ENCODE measurements around the gene CALML6.

The CALML6 gene

GRCh38 chr1:1959459-1959839 lies 44.4 kb downstream of the CALML6 start:
- no peaks in the 10 kb centered on the region for H4K20me1 ChIP-seq (ENCODE audit: low read depth, low read length)
- peaks cover 6% of the 10 kb centered on the region; the same call in 1 of the 2 replicates for H3K9me3 ChIP-seq (ENCODE audit: insufficient read depth, low read length)
- no peaks in the 10 kb centered on the region for H3K9me2 ChIP-seq (replicated peaks; ENCODE audit: insufficient read depth, low read length)
- H3K79me2 ChIP-seq (ENCODE audit: insufficient read depth, low read length), result no peaks in the 10 kb centered on the region
- no peak overlapping the region for H3K4me3 ChIP-seq (ENCODE audit: insufficient read depth, low read length, poor library complexity, severe bottlenecking)
- no peak overlapping the region for H3K4me2 ChIP-seq (ENCODE audit: low read depth, low read length, poor library complexity, severe bottlenecking)
- TF ChIP-seq CTCF (IDR thresholded peaks at IDR 0.05; ENCODE audit: insufficient read depth, low read length, poor library complexity, severe bottlenecking), result no peak
- TF ChIP-seq EZH2phosphoT487 (conservative IDR thresholded peaks at IDR 0.05; ENCODE audit: low read length), result no peak
- H3K9ac ChIP-seq (ENCODE audit: low read length), result no peak overlapping the region
- H3F3A ChIP-seq (ENCODE audit: insufficient read depth), result no peaks in the 10 kb centered on the region
- no peaks in the 10 kb centered on the region for H3K36me3 ChIP-seq (ENCODE audit: low read length)
- H3K27me3 ChIP-seq (ENCODE audit: low read length), result no peaks in the 10 kb centered on the region
- no peak overlapping the region for H2AFZ ChIP-seq (ENCODE audit: low read depth, low read length, severe bottlenecking)
- no peak overlapping the region for H3K27ac ChIP-seq (ENCODE audit: low read depth, low read length)

- TF ChIP-seq EZH2phosphoT487 (conservative IDR thresholded peaks at IDR 0.05; ENCODE audit: low read length), result no peak
- peak; percentile 82 for TF ChIP-seq CTCF (IDR thresholded peaks at IDR 0.05; ENCODE audit: insufficient read depth, low read length, poor library complexity, severe bottlenecking)
- H3K9me2 ChIP-seq (replicated peaks; ENCODE audit: insufficient read depth, low read length), result no peaks in the 10 kb centered on the region
- no peaks in the 10 kb centered on the region for H3K79me2 ChIP-seq (ENCODE audit: insufficient read depth, low read length)
- no peak overlapping the region for H3K4me3 ChIP-seq (ENCODE audit: insufficient read depth, low read length, poor library complexity, severe bottlenecking)
- H3K9ac ChIP-seq (ENCODE audit: low read length), result no peak overlapping the region
- H3K36me3 ChIP-seq (ENCODE audit: low read length), result no peaks in the 10 kb centered on the region
- H3K27me3 ChIP-seq (ENCODE audit: low read length), result no peaks in the 10 kb centered on the region
- H3K9me3 ChIP-seq (ENCODE audit: insufficient read depth, low read length), result peaks cover 3% of the 10 kb centered on the region; the same call in 1 of the 2 replicates
- no peak overlapping the region for H3K27ac ChIP-seq (ENCODE audit: low read depth, low read length)
- no peaks in the 10 kb centered on the region for H4K20me1 ChIP-seq (ENCODE audit: low read depth, low read length)
- no peak overlapping the region for H3K4me2 ChIP-seq (ENCODE audit: low read depth, low read length, poor library complexity, severe bottlenecking)
- H2AFZ ChIP-seq (ENCODE audit: low read depth, low read length, severe bottlenecking), result no peak overlapping the region
- H3F3A ChIP-seq (ENCODE audit: insufficient read depth), result no peaks in the 10 kb centered on the region
Measured at GRCh38 chr1:1959840-1960479, 44.9 kb downstream of the CALML6 start.

GRCh38 chr1:1960480-1961196 lies 45.6 kb downstream of the CALML6 start:
- Histone ChIP-seq H3K27ac (ENCODE audit: low read depth, low read length) (no peak overlapping the region), H3K4me3 (ENCODE audit: insufficient read depth, low read length, poor library complexity, severe bottlenecking) (no peak overlapping the region), H3K79me2 (ENCODE audit: insufficient read depth, low read length) (no peaks in the 10 kb centered on the region), H3K9me2 (replicated peaks; ENCODE audit: insufficient read depth, low read length) (no peaks in the 10 kb centered on the region), H3F3A (ENCODE audit: insufficient read depth) (no peaks in the 10 kb centered on the region), H4K20me1 (ENCODE audit: low read depth, low read length) (no peaks in the 10 kb centered on the region), H3K27me3 (ENCODE audit: low read length) (no peaks in the 10 kb centered on the region), H2AFZ (ENCODE audit: low read depth, low read length, severe bottlenecking) (no peak overlapping the region), H3K36me3 (ENCODE audit: low read length) (no peaks in the 10 kb centered on the region), H3K9me3 (ENCODE audit: insufficient read depth, low read length) (no peaks in the 10 kb centered on the region), H3K4me2 (ENCODE audit: low read depth, low read length, poor library complexity, severe bottlenecking) (no peak overlapping the region), H3K9ac (ENCODE audit: low read length) (no peak overlapping the region)
- TF ChIP-seq CTCF (IDR thresholded peaks at IDR 0.05; ENCODE audit: insufficient read depth, low read length, poor library complexity, severe bottlenecking) (no peak), EZH2phosphoT487 (conservative IDR thresholded peaks at IDR 0.05; ENCODE audit: low read length) (no peak)
